BE2C (cell line): ENCODE measurements around the gene NIT2.

ENCODE experiments used
- DNase-seq: peaks from one replicate; pipeline ENCODE4 v3.0.0-alpha.2; 2020
- H3K27me3 ChIP-seq: fragments of 250-450 bp; sonication (Bioruptor Pico); 2 replicates; pipeline ENCODE4 v1.5.1; 2020; ENCODE audit warnings: mild to moderate bottlenecking
- H3K36me3 ChIP-seq: fragments of 250-450 bp; sonication (Bioruptor Pico); 2 replicates; pipeline ENCODE4 v1.5.1; 2020; ENCODE audit warnings: mild to moderate bottlenecking
- H3K4me1 ChIP-seq: fragments of 250-450 bp; sonication (Bioruptor Pico); 2 replicates; pipeline ENCODE4 v1.5.1; 2020
- H3K4me3 ChIP-seq: 2 replicates; pipeline ENCODE4 v1.5.1; 2011; ENCODE audit warnings: low read depth, low read length
- H3K9me3 ChIP-seq: fragments of 250-450 bp; sonication (Bioruptor Pico); 2 replicates; pipeline ENCODE4 v1.5.1; 2020
- TF ChIP-seq, protein P1 (sequence below): IDR thresholded peaks from 2 replicates; pipeline ENCODE4 v1.5.1; 2012; ENCODE audit warnings: mild to moderate bottlenecking, low read depth, low read length

NIT2 gene

DNA sequence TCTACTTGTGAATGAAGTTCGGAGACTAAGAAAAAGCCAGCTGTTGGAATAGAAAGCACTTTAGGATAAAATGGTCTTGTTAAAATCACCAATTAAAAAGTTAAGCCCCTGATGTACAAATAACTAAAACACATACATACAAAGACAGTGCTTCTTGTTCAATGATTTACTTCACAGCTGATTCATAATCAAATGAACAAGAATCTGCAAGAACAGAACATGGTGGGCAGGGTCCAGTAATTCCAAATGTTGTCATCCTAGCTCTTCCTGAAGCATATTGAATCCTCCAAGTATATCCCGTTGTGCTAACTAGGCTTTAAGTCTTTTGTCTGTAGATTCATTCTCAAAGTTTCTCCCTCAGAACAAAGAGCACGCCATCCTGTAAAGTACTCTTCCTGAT, 24.5 kb downstream of the NIT2 start:
- H3K36me3 ChIP-seq = peaks cover 29% of the 10 kb centered on the region
- H3K4me3 ChIP-seq = no peak overlapping the region
- H3K9me3 ChIP-seq = no peaks in the 10 kb centered on the region; the same call in 1 of the 2 replicates
- TF ChIP-seq, protein P1, sequence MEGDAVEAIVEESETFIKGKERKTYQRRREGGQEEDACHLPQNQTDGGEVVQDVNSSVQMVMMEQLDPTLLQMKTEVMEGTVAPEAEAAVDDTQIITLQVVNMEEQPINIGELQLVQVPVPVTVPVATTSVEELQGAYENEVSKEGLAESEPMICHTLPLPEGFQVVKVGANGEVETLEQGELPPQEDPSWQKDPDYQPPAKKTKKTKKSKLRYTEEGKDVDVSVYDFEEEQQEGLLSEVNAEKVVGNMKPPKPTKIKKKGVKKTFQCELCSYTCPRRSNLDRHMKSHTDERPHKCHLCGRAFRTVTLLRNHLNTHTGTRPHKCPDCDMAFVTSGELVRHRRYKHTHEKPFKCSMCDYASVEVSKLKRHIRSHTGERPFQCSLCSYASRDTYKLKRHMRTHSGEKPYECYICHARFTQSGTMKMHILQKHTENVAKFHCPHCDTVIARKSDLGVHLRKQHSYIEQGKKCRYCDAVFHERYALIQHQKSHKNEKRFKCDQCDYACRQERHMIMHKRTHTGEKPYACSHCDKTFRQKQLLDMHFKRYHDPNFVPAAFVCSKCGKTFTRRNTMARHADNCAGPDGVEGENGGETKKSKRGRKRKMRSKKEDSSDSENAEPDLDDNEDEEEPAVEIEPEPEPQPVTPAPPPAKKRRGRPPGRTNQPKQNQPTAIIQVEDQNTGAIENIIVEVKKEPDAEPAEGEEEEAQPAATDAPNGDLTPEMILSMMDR = no peak
- no peak for DNase-seq
- peaks cover 7% of the 10 kb centered on the region; the same call in 1 of the 2 replicates for H3K4me1 ChIP-seq
- no peaks in the 10 kb centered on the region for H3K27me3 ChIP-seq

DNA sequence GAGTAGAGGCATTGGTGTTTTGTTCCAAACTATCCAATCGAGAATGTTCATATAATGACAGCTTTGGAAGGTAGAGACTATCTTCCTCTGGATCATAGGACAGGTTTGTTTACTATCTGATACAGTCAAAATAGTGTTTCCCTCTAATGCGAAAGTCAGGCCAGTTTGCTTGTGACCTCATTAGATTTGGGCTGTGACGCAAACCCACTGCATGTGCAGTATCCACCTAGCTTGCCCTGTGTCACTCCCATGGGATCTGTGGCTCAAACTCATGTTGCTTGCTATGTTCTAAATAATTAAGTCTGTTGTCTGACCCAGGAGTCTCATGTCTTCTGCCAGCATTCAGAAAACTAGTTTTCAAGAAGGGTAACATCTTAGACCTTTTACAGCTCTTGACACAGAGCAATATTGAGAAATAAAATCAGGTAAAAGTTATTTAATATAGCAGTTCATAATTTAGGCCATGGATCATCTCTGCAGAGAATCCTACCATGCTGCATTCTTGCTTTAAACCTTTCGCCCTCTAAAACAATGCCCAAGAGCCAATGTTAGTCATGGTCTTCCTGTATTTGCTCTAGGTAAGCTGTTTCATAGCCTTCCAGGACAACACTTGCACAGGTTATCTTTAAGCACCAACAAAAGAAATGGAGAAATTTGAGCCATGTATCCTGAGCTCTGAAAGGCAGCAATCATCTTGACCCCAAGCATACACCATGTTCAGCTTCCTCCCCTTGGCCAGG, 26.4 kb downstream of the NIT2 start:
- no peaks in the 10 kb centered on the region; the same call in 1 of the 2 replicates for H3K9me3 ChIP-seq
- no peak for DNase-seq
- peaks cover 42% of the 10 kb centered on the region for H3K36me3 ChIP-seq
- H3K4me3 ChIP-seq = no peak overlapping the region
- H3K4me1 ChIP-seq = no peaks in the 10 kb centered on the region
- no peaks in the 10 kb centered on the region for H3K27me3 ChIP-seq
- TF ChIP-seq, protein P1 = no peak

DNA sequence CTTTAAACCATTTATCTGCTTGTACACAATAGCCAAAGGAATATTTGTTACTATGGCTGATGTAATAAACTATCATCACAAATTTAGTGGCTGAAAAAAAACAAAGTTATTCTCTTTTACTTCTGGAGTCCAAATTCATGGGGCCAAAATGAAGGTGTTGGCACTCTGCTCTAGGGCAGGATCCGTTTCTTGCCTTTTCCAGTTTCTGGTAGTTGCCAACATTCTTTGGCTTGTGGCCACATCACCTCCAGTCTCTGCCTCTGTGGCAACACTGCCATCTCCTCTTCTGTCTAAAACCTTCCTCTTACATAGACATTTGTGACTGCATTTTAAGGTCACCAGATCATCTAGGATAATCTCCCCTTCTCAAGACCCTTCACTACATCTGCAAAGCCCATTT, 27.3 kb downstream of the NIT2 start:
- Histone ChIP-seq H3K36me3 (peaks cover 52% of the 10 kb centered on the region), H3K4me3 (no peak overlapping the region), H3K27me3 (no peaks in the 10 kb centered on the region), H3K4me1 (no peaks in the 10 kb centered on the region), H3K9me3 (no peaks in the 10 kb centered on the region; the same call in 1 of the 2 replicates)
- no peak for DNase-seq
- TF ChIP-seq, protein P1 = no peak

DNA sequence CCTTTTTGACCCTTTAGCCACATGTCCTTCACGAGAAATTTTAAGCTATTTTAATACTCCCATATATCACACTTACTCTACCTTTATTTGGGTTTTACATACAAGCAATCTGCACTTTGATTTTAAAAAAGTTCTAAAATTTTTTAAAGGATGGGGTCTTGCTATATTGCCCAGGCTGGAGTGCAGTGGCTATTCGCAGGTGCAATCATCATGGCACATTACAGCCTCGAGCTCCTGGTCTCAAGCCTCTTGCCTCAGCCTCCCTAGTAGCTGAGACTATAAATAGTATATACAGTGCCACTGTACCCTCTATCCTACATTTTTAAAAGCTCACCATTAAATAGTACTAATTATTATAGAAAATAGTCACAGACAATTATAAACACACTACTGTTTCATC, 29.9 kb downstream of the NIT2 start:
- TF ChIP-seq, protein P1 = no peak
- DNase-seq = no peak
- Histone ChIP-seq H3K9me3 (no peaks in the 10 kb centered on the region; the same call in 1 of the 2 replicates), H3K4me3 (no peak overlapping the region), H3K4me1 (no peaks in the 10 kb centered on the region), H3K36me3 (peaks cover 75% of the 10 kb centered on the region), H3K27me3 (no peaks in the 10 kb centered on the region)

DNA sequence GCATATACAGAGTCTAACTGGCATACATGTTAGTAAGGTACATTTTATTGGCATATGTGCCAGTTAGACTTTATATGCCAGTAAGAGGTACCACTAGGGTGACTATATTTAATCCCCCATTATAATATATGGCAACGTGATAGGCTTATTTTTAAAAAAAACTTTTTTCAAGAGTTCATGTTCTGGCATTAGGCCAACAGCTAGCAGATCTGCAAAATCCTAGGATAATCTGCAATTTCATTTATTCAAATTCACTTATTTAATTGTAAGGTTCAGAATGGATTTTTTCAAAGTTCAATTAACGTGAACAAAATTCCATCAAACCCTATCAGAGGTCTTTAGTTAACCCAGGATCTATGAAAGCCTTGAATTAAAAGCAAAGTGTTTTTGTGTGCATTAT, 31.9 kb downstream of the NIT2 start:
- DNase-seq = no peak
- peaks cover 88% of the 10 kb centered on the region for H3K36me3 ChIP-seq
- H3K4me1 ChIP-seq = no peaks in the 10 kb centered on the region
- H3K9me3 ChIP-seq = no peaks in the 10 kb centered on the region; the same call in 1 of the 2 replicates
- TF ChIP-seq, protein P1 = no peak
- H3K4me3 ChIP-seq = no peak overlapping the region
- H3K27me3 ChIP-seq = no peaks in the 10 kb centered on the region

DNA sequence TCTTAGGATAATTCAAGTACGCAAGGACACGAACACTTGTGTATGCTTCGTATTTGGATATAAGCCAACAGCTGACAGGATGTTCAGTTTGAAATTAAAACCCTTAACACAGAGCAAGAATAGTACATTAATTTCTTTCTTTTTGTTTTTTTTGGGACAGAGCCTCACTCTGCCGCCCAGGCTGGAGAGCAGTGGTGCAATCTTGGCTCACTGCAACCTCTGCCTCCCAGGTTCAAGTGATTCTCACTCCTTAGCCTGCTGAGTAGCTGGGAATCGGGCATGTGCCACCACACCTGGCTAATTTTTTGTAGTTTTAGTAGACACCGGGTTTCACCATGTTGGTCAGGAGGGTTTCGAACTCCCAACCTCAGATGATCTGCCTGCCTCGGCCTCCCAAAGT, 33.9 kb downstream of the NIT2 start:
- Histone ChIP-seq H3K4me1 (no peaks in the 10 kb centered on the region), H3K4me3 (no peak overlapping the region), H3K9me3 (no peaks in the 10 kb centered on the region), H3K36me3 (peaks cover 85% of the 10 kb centered on the region), H3K27me3 (no peaks in the 10 kb centered on the region)
- no peak for DNase-seq
- TF ChIP-seq, protein P1 = no peak
